Femur (tissue), 1 donor: Measurements from ENCODE around the gene ZNF341.
A peak's percentile ranks its signal among the peaks of the same experiment; 100 is the strongest.
"Not testable (repeated sequence)": the region's sequence is repeated elsewhere in the genome, so short reads cannot be mapped to it uniquely, and the experiment has no call there.

ENCODE experiments used
- DNase-seq: peaks from one replicate; pipeline ENCODE4 v3.0.0-alpha.2; 2017

ZNF341 gene

GRCh38 chr20:33731693-33732165 is at the start of gene ZNF341:
Gene ZNF341, plus strand, starts transcription at chr20:33731996. Its CDS starts 26 bp downstream, at chr20:33732022.
- peak; percentile 93 for DNase-seq

GRCh38 chr20:33684533-33685327 is 47.1 kb upstream of the ZNF341 start:
- DNase-seq, result peak; percentile 27

GRCh38 chr20:33685328-33686099 is 46.3 kb upstream of the ZNF341 start:
- peak; percentile 79 for DNase-seq

GRCh38 chr20:33686100-33686983 is 45.5 kb upstream of the ZNF341 start, which contains the start of gene E2F1:
Gene E2F1, minus strand, starts transcription at chr20:33686385. Its CDS starts 121 bp downstream, at chr20:33686264.
- DNase-seq, result peak; percentile 98

GRCh38 chr20:33686984-33687366 is 44.8 kb upstream of the ZNF341 start:
- no peak for DNase-seq

GRCh38 chr20:33687370-33687915 is 44.4 kb upstream of the ZNF341 start:
- DNase-seq, result peak; percentile 29

- no peak for DNase-seq
Observed at GRCh38 chr20:33687993-33688937, 43.5 kb upstream of the ZNF341 start.

GRCh38 chr20:33688938-33689424 is 42.8 kb upstream of the ZNF341 start:
- DNase-seq, result no peak

GRCh38 chr20:33689493-33689892 is 42.3 kb upstream of the ZNF341 start:
- no peak for DNase-seq

- DNase-seq, result peak; percentile 58
Observed at GRCh38 chr20:33689973-33690372, 41.8 kb upstream of the ZNF341 start.

GRCh38 chr20:33693289-33693688 is 38.5 kb upstream of the ZNF341 start:
- no peak for DNase-seq

- peak; percentile 86 for DNase-seq
Observed at GRCh38 chr20:33693741-33694638, 37.8 kb upstream of the ZNF341 start.

GRCh38 chr20:33694639-33695012 is 37.2 kb upstream of the ZNF341 start:
- no peak for DNase-seq

GRCh38 chr20:33696448-33696847 is 35.3 kb upstream of the ZNF341 start:
- no peak for DNase-seq

GRCh38 chr20:33697129-33697528 is 34.7 kb upstream of the ZNF341 start:
- DNase-seq, result peak; percentile 72

GRCh38 chr20:33698966-33699365 is 32.8 kb upstream of the ZNF341 start:
- not testable (repeated sequence) for DNase-seq

- DNase-seq, result not testable (repeated sequence)
Observed at GRCh38 chr20:33700696-33701441, 30.9 kb upstream of the ZNF341 start.

GRCh38 chr20:33701629-33702450 is 30.0 kb upstream of the ZNF341 start:
- no peak for DNase-seq
